ENCODE measurements around the gene RNF169. TPM values are rescaled to one million over a fixed set of nuclear protein-coding genes. Genes with fewer than 3 reads are reported as not detected.
A peak's percentile ranks its signal among the peaks of the same experiment; 100 is the strongest.

The RNF169 gene
- total RNA-seq, 1 experiment from 2014 or later = 19.7 TPM

GRCh38 chr11:74702383-74703007 lies 46.2 kb upstream of the RNF169 start:
- no peak overlapping the region for H3K4me3 ChIP-seq (ENCODE audit: low read depth, low read length, poor library complexity, severe bottlenecking)
- no peaks in the 10 kb centered on the region for H3K27me3 ChIP-seq (replicated peaks; ENCODE audit: insufficient read depth, low read depth, low read length, poor library complexity)
- intact Hi-C loops (cut with micrococcal nuclease; ENCODE audit: unreplicated experiment) = loop anchor here (1.0 to 5.0 kb wide), 2 partner anchors 37 to 170 kb away; no protein-coding TSS in a partner anchor
- H3K27ac ChIP-seq (ENCODE audit: low read depth, low read length, poor library complexity, severe bottlenecking) = no peak overlapping the region
- CTCF ChIA-PET = interaction anchor here (0.5 to 2.7 kb wide), 17 partner anchors 8 to 546 kb away, joined by 3 to 35 read pairs (median 4); no protein-coding TSS in a partner anchor
- no peaks in the 10 kb centered on the region for H3K9me3 ChIP-seq (ENCODE audit: low read depth, low read length, poor library complexity, severe bottlenecking)
- no peaks in the 10 kb centered on the region for H3K4me1 ChIP-seq (ENCODE audit: insufficient read depth, low read length, poor library complexity, severe bottlenecking)
- DNase-seq (ENCODE audit: low spot score) = peak; percentile 84
- no TSS peak for BruUV-seq (replicated peaks)
- POLR2A ChIA-PET (ENCODE audit: low non-redundant PET) = no interaction called here
- no peak for TF ChIP-seq EZH2 (IDR thresholded peaks at IDR 0.05; ENCODE audit: borderline replicate concordance, low read depth, low read length, poor library complexity, severe bottlenecking)
- TF ChIP-seq, protein P1, sequence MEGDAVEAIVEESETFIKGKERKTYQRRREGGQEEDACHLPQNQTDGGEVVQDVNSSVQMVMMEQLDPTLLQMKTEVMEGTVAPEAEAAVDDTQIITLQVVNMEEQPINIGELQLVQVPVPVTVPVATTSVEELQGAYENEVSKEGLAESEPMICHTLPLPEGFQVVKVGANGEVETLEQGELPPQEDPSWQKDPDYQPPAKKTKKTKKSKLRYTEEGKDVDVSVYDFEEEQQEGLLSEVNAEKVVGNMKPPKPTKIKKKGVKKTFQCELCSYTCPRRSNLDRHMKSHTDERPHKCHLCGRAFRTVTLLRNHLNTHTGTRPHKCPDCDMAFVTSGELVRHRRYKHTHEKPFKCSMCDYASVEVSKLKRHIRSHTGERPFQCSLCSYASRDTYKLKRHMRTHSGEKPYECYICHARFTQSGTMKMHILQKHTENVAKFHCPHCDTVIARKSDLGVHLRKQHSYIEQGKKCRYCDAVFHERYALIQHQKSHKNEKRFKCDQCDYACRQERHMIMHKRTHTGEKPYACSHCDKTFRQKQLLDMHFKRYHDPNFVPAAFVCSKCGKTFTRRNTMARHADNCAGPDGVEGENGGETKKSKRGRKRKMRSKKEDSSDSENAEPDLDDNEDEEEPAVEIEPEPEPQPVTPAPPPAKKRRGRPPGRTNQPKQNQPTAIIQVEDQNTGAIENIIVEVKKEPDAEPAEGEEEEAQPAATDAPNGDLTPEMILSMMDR (conservative IDR thresholded peaks at IDR 0.05; ENCODE audit: low read depth, low read length) = peak; percentile 97
- no peaks in the 10 kb centered on the region for H3K36me3 ChIP-seq (ENCODE audit: insufficient read depth, low read length, poor library complexity, severe bottlenecking)

DNA sequence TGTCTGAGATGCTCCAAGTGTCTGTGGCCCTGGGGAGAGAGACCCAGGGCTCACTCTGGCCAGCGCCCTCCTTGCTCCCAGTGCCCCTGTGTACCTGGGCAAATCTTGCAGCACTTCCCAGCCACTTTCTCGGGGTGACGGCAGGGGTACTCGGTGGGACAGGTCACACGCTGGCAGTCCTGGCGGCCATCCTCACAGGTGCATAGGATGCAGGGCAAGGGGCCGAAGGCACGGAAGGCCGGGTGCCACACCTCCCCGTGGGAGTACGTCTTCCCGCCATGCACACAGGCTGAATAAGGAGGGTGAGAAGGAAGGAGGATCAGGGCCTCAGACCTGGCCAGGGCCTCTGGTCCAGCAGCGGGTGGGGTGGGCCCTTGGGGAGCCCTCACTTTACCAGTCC lies 45.4 kb upstream of the RNF169 start:
- ChIA-PET POLR2A (ENCODE audit: low non-redundant PET) (no interaction called here), CTCF (interaction anchor here (0.8 to 2.7 kb wide), 7 partner anchors 12 to 503 kb away, joined by 3 to 35 read pairs (median 5); no protein-coding TSS in a partner anchor)
- Histone ChIP-seq H3K4me3 (ENCODE audit: low read depth, low read length, poor library complexity, severe bottlenecking) (no peak overlapping the region), H3K36me3 (ENCODE audit: insufficient read depth, low read length, poor library complexity, severe bottlenecking) (no peaks in the 10 kb centered on the region), H3K9me3 (ENCODE audit: low read depth, low read length, poor library complexity, severe bottlenecking) (no peaks in the 10 kb centered on the region), H3K4me1 (ENCODE audit: insufficient read depth, low read length, poor library complexity, severe bottlenecking) (no peaks in the 10 kb centered on the region), H3K27ac (ENCODE audit: low read depth, low read length, poor library complexity, severe bottlenecking) (no peak overlapping the region), H3K27me3 (replicated peaks; ENCODE audit: insufficient read depth, low read depth, low read length, poor library complexity) (no peaks in the 10 kb centered on the region)
- TF ChIP-seq EZH2 (IDR thresholded peaks at IDR 0.05; ENCODE audit: borderline replicate concordance, low read depth, low read length, poor library complexity, severe bottlenecking) = no peak
- TF ChIP-seq, protein P1 (conservative IDR thresholded peaks at IDR 0.05; ENCODE audit: low read depth, low read length) = no peak
- DNase-seq (ENCODE audit: low spot score) = no peak
- BruUV-seq (replicated peaks) = no TSS peak
- intact Hi-C loops (cut with micrococcal nuclease; ENCODE audit: unreplicated experiment) = loop anchor here (5.0 kb wide), 1 partner anchor 169 kb away; no protein-coding TSS in a partner anchor

DNA sequence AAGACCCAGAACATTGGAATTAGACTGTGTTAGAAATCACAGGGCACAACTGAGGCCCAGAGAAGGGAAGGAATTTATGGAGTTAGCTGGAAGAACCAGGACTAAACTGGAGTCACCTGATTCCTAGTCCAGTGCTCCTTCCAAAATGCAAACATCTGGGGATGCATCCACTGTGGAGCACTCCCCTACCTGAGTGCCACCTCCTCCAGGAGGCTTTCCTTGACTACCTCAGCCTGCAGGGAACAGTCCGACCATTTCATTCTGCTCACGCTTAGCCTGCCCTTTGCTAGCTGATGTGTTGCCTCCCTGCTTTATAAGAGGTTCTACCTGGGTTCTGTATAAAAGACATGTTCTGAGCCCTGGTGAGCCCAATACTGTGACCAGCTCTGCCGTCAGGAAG lies 41.5 kb upstream of the RNF169 start:
- Histone ChIP-seq H3K27ac (ENCODE audit: low read depth, low read length, poor library complexity, severe bottlenecking) (no peak overlapping the region), H3K27me3 (replicated peaks; ENCODE audit: insufficient read depth, low read depth, low read length, poor library complexity) (no peaks in the 10 kb centered on the region), H3K4me1 (ENCODE audit: insufficient read depth, low read length, poor library complexity, severe bottlenecking) (peaks cover 8% of the 10 kb centered on the region), H3K9me3 (ENCODE audit: low read depth, low read length, poor library complexity, severe bottlenecking) (no peaks in the 10 kb centered on the region), H3K36me3 (ENCODE audit: insufficient read depth, low read length, poor library complexity, severe bottlenecking) (no peaks in the 10 kb centered on the region), H3K4me3 (ENCODE audit: low read depth, low read length, poor library complexity, severe bottlenecking) (no peak overlapping the region)
- intact Hi-C loops (cut with micrococcal nuclease; ENCODE audit: unreplicated experiment) = no loop called here
- TF ChIP-seq, protein P1 (conservative IDR thresholded peaks at IDR 0.05; ENCODE audit: low read depth, low read length) = no peak
- TF ChIP-seq EZH2 (IDR thresholded peaks at IDR 0.05; ENCODE audit: borderline replicate concordance, low read depth, low read length, poor library complexity, severe bottlenecking) = no peak
- CTCF ChIA-PET = no interaction called here
- BruUV-seq (replicated peaks) = no TSS peak
- DNase-seq (ENCODE audit: low spot score) = no peak
- POLR2A ChIA-PET (ENCODE audit: low non-redundant PET) = interaction anchor here (0.6 kb wide), 1 partner anchor 798 kb away, joined by 3 read pairs; no protein-coding TSS in a partner anchor
